ENCODE measurements around the gene ME1.

DNA sequence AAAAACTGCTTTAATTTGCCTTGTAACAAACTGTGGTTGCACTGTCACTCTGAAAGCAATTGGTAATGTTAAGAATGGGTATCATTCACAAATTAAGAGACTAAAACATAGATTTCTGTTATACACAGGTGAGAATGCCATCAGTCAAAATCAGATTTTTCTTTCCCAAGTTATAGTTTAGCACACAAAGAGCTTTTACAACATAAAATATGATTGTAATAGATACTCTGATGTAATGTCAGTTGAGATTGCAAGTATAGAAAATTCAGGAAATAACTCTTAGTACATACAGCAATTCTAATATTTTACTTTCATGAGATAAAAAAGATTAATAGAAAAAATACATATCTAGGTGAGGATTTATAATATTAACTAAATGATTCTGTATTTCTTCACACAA, 2.3 kb upstream of the ME1 start:
- TF ChIP-seq, protein P1, sequence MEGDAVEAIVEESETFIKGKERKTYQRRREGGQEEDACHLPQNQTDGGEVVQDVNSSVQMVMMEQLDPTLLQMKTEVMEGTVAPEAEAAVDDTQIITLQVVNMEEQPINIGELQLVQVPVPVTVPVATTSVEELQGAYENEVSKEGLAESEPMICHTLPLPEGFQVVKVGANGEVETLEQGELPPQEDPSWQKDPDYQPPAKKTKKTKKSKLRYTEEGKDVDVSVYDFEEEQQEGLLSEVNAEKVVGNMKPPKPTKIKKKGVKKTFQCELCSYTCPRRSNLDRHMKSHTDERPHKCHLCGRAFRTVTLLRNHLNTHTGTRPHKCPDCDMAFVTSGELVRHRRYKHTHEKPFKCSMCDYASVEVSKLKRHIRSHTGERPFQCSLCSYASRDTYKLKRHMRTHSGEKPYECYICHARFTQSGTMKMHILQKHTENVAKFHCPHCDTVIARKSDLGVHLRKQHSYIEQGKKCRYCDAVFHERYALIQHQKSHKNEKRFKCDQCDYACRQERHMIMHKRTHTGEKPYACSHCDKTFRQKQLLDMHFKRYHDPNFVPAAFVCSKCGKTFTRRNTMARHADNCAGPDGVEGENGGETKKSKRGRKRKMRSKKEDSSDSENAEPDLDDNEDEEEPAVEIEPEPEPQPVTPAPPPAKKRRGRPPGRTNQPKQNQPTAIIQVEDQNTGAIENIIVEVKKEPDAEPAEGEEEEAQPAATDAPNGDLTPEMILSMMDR (IDR thresholded peaks at IDR 0.05), result no peak
- TF ChIP-seq NFYB (CRISPR knock-in tag; conservative IDR thresholded peaks at IDR 0.05; ENCODE audit: low read depth) (no peak), SP1 (CRISPR knock-in tag; conservative IDR thresholded peaks at IDR 0.05) (no peak), GTF2I (CRISPR knock-in tag; conservative IDR thresholded peaks at IDR 0.05) (no peak), CREB1 (CRISPR knock-in tag; IDR thresholded peaks at IDR 0.05) (no peak), ATF1 (CRISPR knock-in tag; IDR thresholded peaks at IDR 0.05) (no peak)
- TF ChIP-seq, protein P2, sequence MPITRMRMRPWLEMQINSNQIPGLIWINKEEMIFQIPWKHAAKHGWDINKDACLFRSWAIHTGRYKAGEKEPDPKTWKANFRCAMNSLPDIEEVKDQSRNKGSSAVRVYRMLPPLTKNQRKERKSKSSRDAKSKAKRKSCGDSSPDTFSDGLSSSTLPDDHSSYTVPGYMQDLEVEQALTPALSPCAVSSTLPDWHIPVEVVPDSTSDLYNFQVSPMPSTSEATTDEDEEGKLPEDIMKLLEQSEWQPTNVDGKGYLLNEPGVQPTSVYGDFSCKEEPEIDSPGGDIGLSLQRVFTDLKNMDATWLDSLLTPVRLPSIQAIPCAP (CRISPR knock-in tag; IDR thresholded peaks at IDR 0.05), result no peak
- TF ChIP-seq, protein P3, sequence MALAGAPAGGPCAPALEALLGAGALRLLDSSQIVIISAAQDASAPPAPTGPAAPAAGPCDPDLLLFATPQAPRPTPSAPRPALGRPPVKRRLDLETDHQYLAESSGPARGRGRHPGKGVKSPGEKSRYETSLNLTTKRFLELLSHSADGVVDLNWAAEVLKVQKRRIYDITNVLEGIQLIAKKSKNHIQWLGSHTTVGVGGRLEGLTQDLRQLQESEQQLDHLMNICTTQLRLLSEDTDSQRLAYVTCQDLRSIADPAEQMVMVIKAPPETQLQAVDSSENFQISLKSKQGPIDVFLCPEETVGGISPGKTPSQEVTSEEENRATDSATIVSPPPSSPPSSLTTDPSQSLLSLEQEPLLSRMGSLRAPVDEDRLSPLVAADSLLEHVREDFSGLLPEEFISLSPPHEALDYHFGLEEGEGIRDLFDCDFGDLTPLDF (CRISPR knock-in tag; IDR thresholded peaks at IDR 0.05), result no peak
- TF ChIP-seq, protein P4, sequence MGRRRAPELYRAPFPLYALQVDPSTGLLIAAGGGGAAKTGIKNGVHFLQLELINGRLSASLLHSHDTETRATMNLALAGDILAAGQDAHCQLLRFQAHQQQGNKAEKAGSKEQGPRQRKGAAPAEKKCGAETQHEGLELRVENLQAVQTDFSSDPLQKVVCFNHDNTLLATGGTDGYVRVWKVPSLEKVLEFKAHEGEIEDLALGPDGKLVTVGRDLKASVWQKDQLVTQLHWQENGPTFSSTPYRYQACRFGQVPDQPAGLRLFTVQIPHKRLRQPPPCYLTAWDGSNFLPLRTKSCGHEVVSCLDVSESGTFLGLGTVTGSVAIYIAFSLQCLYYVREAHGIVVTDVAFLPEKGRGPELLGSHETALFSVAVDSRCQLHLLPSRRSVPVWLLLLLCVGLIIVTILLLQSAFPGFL (CRISPR knock-in tag; IDR thresholded peaks at IDR 0.05; ENCODE audit: borderline replicate concordance), result no peak
- TF ChIP-seq, protein P5, sequence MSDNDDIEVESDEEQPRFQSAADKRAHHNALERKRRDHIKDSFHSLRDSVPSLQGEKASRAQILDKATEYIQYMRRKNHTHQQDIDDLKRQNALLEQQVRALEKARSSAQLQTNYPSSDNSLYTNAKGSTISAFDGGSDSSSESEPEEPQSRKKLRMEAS (CRISPR knock-in tag; IDR thresholded peaks at IDR 0.05), result no peak
- TF ChIP-seq, protein P6, sequence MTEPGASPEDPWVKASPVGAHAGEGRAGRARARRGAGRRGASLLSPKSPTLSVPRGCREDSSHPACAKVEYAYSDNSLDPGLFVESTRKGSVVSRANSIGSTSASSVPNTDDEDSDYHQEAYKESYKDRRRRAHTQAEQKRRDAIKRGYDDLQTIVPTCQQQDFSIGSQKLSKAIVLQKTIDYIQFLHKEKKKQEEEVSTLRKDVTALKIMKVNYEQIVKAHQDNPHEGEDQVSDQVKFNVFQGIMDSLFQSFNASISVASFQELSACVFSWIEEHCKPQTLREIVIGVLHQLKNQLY (CRISPR knock-in tag; IDR thresholded peaks at IDR 0.05), result no peak
- TF ChIP-seq, protein P7, sequence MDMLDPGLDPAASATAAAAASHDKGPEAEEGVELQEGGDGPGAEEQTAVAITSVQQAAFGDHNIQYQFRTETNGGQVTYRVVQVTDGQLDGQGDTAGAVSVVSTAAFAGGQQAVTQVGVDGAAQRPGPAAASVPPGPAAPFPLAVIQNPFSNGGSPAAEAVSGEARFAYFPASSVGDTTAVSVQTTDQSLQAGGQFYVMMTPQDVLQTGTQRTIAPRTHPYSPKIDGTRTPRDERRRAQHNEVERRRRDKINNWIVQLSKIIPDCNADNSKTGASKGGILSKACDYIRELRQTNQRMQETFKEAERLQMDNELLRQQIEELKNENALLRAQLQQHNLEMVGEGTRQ (CRISPR knock-in tag; IDR thresholded peaks at IDR 0.05), result no peak
